ENCODE measurements around the gene GINS3.
A peak's percentile ranks its signal among the peaks of the same experiment; 100 is the strongest.

Gene GINS3

GRCh38 chr16:58417035-58417434, 24.8 kb downstream of the GINS3 start:
- ChIA-PET POLR2A (ENCODE audit: low non-redundant PET) (no interaction called here), CTCF (interaction anchor here (0.6 to 0.9 kb wide), 2 partner anchors 14 to 71 kb away, joined by 3 to 8 read pairs; no protein-coding TSS in a partner anchor)
- DNase-seq (ENCODE audit: low spot score): no peak
- TF ChIP-seq CTCF (conservative IDR thresholded peaks at IDR 0.05; ENCODE audit: low read depth): no peak
- no peak overlapping the region for H3K27ac ChIP-seq

- POLR2A ChIA-PET (ENCODE audit: low non-redundant PET): no interaction called here
- DNase-seq (ENCODE audit: low spot score): no peak
- no peak overlapping the region for H3K27ac ChIP-seq
- TF ChIP-seq CTCF (conservative IDR thresholded peaks at IDR 0.05; ENCODE audit: low read depth): no peak
- CTCF ChIA-PET: interaction anchor here (0.6 kb wide), 1 partner anchor 13 kb away, joined by 3 read pairs; no protein-coding TSS in a partner anchor
Observed at GRCh38 chr16:58417600-58417999, 25.3 kb downstream of the GINS3 start.

- ChIA-PET POLR2A (ENCODE audit: low non-redundant PET) (no interaction called here), CTCF (no interaction called here)
- no peak overlapping the region for H3K27ac ChIP-seq
- no peak for TF ChIP-seq CTCF (conservative IDR thresholded peaks at IDR 0.05; ENCODE audit: low read depth)
- no peak for DNase-seq (ENCODE audit: low spot score)
Observed at GRCh38 chr16:58418026-58418425, 25.8 kb downstream of the GINS3 start.

- no peak for TF ChIP-seq CTCF (conservative IDR thresholded peaks at IDR 0.05; ENCODE audit: low read depth)
- CTCF ChIA-PET: no interaction called here
- POLR2A ChIA-PET (ENCODE audit: low non-redundant PET): no interaction called here
- peak overlapping the region; percentile 18; the same call in 1 of the 2 replicates for H3K27ac ChIP-seq
- DNase-seq (ENCODE audit: low spot score): no peak
Observed at GRCh38 chr16:58418601-58419000, 26.3 kb downstream of the GINS3 start.

GRCh38 chr16:58419241-58419990, 27.1 kb downstream of the GINS3 start:
- CTCF ChIA-PET: interaction anchor here (1.2 kb wide), 1 partner anchor 82 kb away, joined by 4 read pairs; no protein-coding TSS in a partner anchor
- H3K27ac ChIP-seq: peak overlapping the region; percentile 18; the same call in 1 of the 2 replicates
- POLR2A ChIA-PET (ENCODE audit: low non-redundant PET): no interaction called here
- no peak for DNase-seq (ENCODE audit: low spot score)
- no peak for TF ChIP-seq CTCF (conservative IDR thresholded peaks at IDR 0.05; ENCODE audit: low read depth)

GRCh38 chr16:58421059-58421458, 28.8 kb downstream of the GINS3 start:
- DNase-seq (ENCODE audit: low spot score): no peak
- TF ChIP-seq CTCF (conservative IDR thresholded peaks at IDR 0.05; ENCODE audit: low read depth): no peak
- CTCF ChIA-PET: interaction anchor here (0.5 kb wide), 1 partner anchor 393 kb away, joined by 4 read pairs; no protein-coding TSS in a partner anchor
- POLR2A ChIA-PET (ENCODE audit: low non-redundant PET): no interaction called here
- H3K27ac ChIP-seq: no peak overlapping the region
